ENCODE measurements around the gene RAET1E.
"Not testable (repeated sequence)": the region's sequence is repeated elsewhere in the genome, so short reads cannot be mapped to it uniquely, and the experiment has no call there.

The RAET1E gene

GRCh38 chr6:149897015-149897697 lies 757 bp downstream of the RAET1E start:
- TF ChIP-seq, protein P1, sequence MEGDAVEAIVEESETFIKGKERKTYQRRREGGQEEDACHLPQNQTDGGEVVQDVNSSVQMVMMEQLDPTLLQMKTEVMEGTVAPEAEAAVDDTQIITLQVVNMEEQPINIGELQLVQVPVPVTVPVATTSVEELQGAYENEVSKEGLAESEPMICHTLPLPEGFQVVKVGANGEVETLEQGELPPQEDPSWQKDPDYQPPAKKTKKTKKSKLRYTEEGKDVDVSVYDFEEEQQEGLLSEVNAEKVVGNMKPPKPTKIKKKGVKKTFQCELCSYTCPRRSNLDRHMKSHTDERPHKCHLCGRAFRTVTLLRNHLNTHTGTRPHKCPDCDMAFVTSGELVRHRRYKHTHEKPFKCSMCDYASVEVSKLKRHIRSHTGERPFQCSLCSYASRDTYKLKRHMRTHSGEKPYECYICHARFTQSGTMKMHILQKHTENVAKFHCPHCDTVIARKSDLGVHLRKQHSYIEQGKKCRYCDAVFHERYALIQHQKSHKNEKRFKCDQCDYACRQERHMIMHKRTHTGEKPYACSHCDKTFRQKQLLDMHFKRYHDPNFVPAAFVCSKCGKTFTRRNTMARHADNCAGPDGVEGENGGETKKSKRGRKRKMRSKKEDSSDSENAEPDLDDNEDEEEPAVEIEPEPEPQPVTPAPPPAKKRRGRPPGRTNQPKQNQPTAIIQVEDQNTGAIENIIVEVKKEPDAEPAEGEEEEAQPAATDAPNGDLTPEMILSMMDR (conservative IDR thresholded peaks at IDR 0.05): no peak
- H3K27ac ChIP-seq: no peak overlapping the region

DNA sequence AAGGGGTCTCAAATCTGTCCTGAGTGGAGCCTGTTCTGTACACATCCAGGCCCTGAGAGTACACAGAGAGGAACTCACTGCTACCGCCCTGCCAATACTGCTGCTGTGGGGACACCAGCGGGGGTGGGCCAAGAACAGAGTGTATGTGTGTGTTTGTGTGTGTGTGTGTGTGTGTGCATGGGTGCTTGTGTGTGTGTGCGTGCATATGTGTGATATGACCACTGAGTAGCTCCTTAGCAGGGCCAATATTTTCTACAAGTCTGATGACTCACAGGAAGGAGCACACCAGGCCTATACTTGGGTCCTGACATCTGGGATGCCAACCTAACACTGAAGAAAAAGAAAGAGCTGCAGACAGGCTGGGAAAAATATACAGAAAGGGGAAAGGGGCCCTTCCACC lies 1.4 kb downstream of the RAET1E start:
- TF ChIP-seq, protein P1 (conservative IDR thresholded peaks at IDR 0.05): no peak
- H3K27ac ChIP-seq: peak overlapping the region; percentile 24; the same call in 1 of the 2 replicates

GRCh38 chr6:149895833-149896271 lies 2.1 kb downstream of the RAET1E start:
- peak overlapping the region; percentile 24; the same call in 1 of the 2 replicates for H3K27ac ChIP-seq
- TF ChIP-seq, protein P1 (conservative IDR thresholded peaks at IDR 0.05): no peak

GRCh38 chr6:149895048-149895590 lies 2.8 kb downstream of the RAET1E start:
- TF ChIP-seq, protein P1 (conservative IDR thresholded peaks at IDR 0.05): no peak
- peak overlapping the region; percentile 24; the same call in 1 of the 2 replicates for H3K27ac ChIP-seq

GRCh38 chr6:149891864-149892263 lies 6.0 kb downstream of the RAET1E start:
- H3K27ac ChIP-seq: not testable (repeated sequence)

GRCh38 chr6:149891259-149891658 lies 6.7 kb downstream of the RAET1E start:
- TF ChIP-seq, protein P1 (conservative IDR thresholded peaks at IDR 0.05): no peak
- H3K27ac ChIP-seq: no peak overlapping the region

- TF ChIP-seq, protein P1 (conservative IDR thresholded peaks at IDR 0.05): no peak
- H3K27ac ChIP-seq: no peak overlapping the region
Observed at GRCh38 chr6:149890629-149891045, 7.3 kb downstream of the RAET1E start.

GRCh38 chr6:149889326-149889725 lies 8.6 kb downstream of the RAET1E start:
- H3K27ac ChIP-seq: no peak overlapping the region
- TF ChIP-seq, protein P1 (conservative IDR thresholded peaks at IDR 0.05): no peak

Data from VCaP (cell line).